ENCODE measurements around the gene MIEF1.

Gene MIEF1

DNA sequence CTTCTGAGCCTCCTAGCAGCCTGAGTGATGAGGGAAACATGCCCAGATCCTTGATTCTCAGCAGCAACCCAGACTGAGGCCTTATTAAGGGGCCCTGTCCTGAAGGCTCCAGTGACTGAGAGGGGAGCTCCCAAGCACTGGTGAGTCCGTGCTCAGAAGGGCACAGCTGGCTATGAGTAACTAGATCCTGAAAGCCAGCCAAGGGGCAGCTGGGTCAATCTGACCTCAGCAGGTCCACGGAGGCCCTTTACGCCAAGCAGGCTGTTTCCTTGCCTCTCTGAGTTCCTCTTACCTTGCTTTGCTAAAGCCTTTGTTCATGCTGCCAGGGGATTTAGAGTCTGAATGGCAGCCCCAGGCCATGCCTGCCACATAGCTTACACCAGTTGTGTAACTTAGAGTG is 19.3 kb upstream of the MIEF1 start:
- no peak overlapping the region for H3K4me3 ChIP-seq (replicated peaks; ENCODE audit: low read depth, low read length)
- TF ChIP-seq CTCF (IDR thresholded peaks at IDR 0.05; ENCODE audit: low read depth, low read length, missing control alignments) = no peak
- no peak for DNase-seq (ENCODE audit: extremely low read depth, low read depth)

DNA sequence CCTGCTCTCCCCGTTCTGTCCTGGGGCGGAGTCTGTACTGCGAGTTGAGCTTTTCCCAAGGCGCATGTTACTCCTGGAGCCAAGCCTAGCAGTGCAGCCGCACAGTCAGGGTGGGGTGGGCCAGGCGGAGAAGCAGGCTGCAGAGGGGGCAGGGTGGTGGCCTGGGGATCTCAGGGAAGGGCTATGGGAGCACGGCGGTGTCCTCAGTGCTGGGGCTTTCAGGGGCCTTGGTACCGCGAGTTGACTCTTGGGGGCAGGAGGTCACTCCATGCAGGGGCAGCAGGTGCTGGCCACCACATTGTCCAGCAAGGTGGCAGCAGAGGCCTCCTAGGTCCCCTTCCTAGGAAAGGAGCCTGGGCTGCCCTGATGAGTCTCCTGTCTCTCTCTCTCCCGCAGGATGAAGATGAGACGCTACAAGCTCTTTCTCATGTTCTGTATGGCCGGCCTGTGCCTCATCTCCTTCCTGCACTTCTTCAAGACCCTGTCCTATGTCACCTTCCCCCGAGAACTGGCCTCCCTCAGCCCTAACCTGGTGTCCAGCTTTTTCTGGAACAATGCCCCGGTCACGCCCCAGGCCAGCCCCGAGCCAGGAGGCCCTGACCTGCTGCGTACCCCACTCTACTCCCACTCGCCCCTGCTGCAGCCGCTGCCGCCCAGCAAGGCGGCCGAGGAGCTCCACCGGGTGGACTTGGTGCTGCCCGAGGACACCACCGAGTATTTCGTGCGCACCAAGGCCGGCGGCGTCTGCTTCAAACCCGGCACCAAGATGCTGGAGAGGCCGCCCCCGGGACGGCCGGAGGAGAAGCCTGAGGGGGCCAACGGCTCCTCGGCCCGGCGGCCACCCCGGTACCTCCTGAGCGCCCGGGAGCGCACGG is 14.9 kb upstream of the MIEF1 start:
- no peak for DNase-seq (ENCODE audit: extremely low read depth, low read depth)
- TF ChIP-seq CTCF (IDR thresholded peaks at IDR 0.05; ENCODE audit: low read depth, low read length, missing control alignments) = no peak

DNA sequence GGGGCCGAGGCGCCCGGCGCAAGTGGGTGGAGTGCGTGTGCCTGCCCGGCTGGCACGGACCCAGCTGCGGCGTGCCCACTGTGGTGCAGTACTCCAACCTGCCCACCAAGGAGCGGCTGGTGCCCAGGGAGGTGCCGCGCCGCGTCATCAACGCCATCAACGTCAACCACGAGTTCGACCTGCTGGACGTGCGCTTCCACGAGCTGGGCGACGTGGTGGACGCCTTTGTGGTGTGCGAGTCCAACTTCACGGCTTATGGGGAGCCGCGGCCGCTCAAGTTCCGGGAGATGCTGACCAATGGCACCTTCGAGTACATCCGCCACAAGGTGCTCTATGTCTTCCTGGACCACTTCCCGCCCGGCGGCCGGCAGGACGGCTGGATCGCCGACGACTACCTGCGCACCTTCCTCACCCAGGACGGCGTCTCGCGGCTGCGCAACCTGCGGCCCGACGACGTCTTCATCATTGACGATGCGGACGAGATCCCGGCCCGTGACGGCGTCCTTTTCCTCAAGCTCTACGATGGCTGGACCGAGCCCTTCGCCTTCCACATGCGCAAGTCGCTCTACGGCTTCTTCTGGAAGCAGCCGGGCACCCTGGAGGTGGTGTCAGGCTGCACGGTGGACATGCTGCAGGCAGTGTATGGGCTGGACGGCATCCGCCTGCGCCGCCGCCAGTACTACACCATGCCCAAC is 14.1 kb upstream of the MIEF1 start:
- no peak for TF ChIP-seq CTCF (IDR thresholded peaks at IDR 0.05; ENCODE audit: low read depth, low read length, missing control alignments)
- no peak overlapping the region for H3K4me3 ChIP-seq (replicated peaks; ENCODE audit: low read depth, low read length)
- DNase-seq (ENCODE audit: extremely low read depth, low read depth) = no peak

More for the DNA sequence above, 14.9 kb upstream of the MIEF1 start:
- H3K4me3 ChIP-seq (replicated peaks; ENCODE audit: low read depth, low read length) = no peak overlapping the region

GRCh38 chr22:39488563-39489083 is 13.5 kb upstream of the MIEF1 start:
- no peak for DNase-seq (ENCODE audit: extremely low read depth, low read depth)
- TF ChIP-seq CTCF (IDR thresholded peaks at IDR 0.05; ENCODE audit: low read depth, low read length, missing control alignments) = no peak

GRCh38 chr22:39489094-39490068 is 12.7 kb upstream of the MIEF1 start:
- no peak for DNase-seq (ENCODE audit: extremely low read depth, low read depth)
- no peak for TF ChIP-seq CTCF (IDR thresholded peaks at IDR 0.05; ENCODE audit: low read depth, low read length, missing control alignments)
- H3K4me3 ChIP-seq (replicated peaks; ENCODE audit: low read depth, low read length) = no peak overlapping the region

More at GRCh38 chr22:39488563-39489083, 13.5 kb upstream of the MIEF1 start:
- no peak overlapping the region for H3K4me3 ChIP-seq (replicated peaks; ENCODE audit: low read depth, low read length)
